H9 (cell line): ENCODE measurements around the gene MAPK8. TPM values are rescaled to one million over a fixed set of nuclear protein-coding genes. Genes with fewer than 3 reads are reported as not detected.

ENCODE experiments used
- DNase-seq: peaks from one replicate; pipeline ENCODE4 v3.0.0-alpha.2; 2017
- H2AFZ ChIP-seq: one replicate; pipeline ENCODE4 v1.6.1; 2013; ENCODE audit warnings: mild to moderate bottlenecking, low read length, control low read depth, moderate library complexity
- H2AK5ac ChIP-seq: 2 replicates; pipeline ENCODE4 v1.6.1; 2013; ENCODE audit warnings: low read length, control low read depth, mixed read lengths; ENCODE audit not compliant: insufficient read length
- H2BK120ac ChIP-seq: one replicate; pipeline ENCODE4 v1.6.1; 2013; ENCODE audit warnings: low read depth, mild to moderate bottlenecking, low read length, control low read depth, inconsistent platforms; ENCODE audit not compliant: poor library complexity, severe bottlenecking
- H2BK12ac ChIP-seq: 2 replicates; pipeline ENCODE4 v1.6.1; 2013; ENCODE audit warnings: low read length, control low read depth, mixed read lengths, low read depth; ENCODE audit not compliant: insufficient read length
- H2BK15ac ChIP-seq: 2 replicates; pipeline ENCODE4 v1.6.1; 2013; ENCODE audit warnings: low read depth, low read length, control low read depth
- H2BK20ac ChIP-seq: one replicate; pipeline ENCODE4 v1.6.1; 2013; ENCODE audit warnings: low read depth, mild to moderate bottlenecking, low read length, control low read depth, inconsistent platforms; ENCODE audit not compliant: poor library complexity, severe bottlenecking
- H2BK5ac ChIP-seq: 2 replicates; pipeline ENCODE4 v1.6.1; 2013; ENCODE audit warnings: low read length, control low read depth, mixed read lengths; ENCODE audit not compliant: insufficient read length
- H3K14ac ChIP-seq: 2 replicates; pipeline ENCODE4 v1.6.1; 2013; ENCODE audit warnings: low read length, control low read depth; ENCODE audit not compliant: insufficient read depth
- H3K18ac ChIP-seq: 2 replicates; pipeline ENCODE4 v1.6.1; 2013; ENCODE audit warnings: low read depth, mild to moderate bottlenecking, mixed read lengths, low read length, control low read depth; ENCODE audit not compliant: insufficient read length
- H3K23ac ChIP-seq: 2 replicates; pipeline ENCODE4 v1.6.1; 2013; ENCODE audit warnings: low read length, control low read depth, mixed read lengths, low read depth; ENCODE audit not compliant: insufficient read length
- H3K23me2 ChIP-seq: 2 replicates; pipeline ENCODE4 v1.6.1; 2013; ENCODE audit warnings: low read depth, mild to moderate bottlenecking, mixed read lengths, low read length, control low read depth; ENCODE audit not compliant: insufficient read length, poor library complexity, severe bottlenecking
- H3K27ac ChIP-seq: 2 replicates; pipeline ENCODE4 v1.5.1; 2013; ENCODE audit warnings: low read length, control low read depth, mixed read lengths, low read depth; ENCODE audit not compliant: insufficient read length
- H3K27me3 ChIP-seq: 2 replicates; pipeline ENCODE4 v1.6.1; 2013; ENCODE audit warnings: low read length, control low read depth, inconsistent platforms; ENCODE audit not compliant: insufficient read depth
- H3K4ac ChIP-seq: 2 replicates; pipeline ENCODE4 v1.6.1; 2013; ENCODE audit warnings: low read depth, mild to moderate bottlenecking, control low read depth, inconsistent platforms, low read length, moderate library complexity
- H3K4me1 ChIP-seq: 2 replicates; pipeline ENCODE4 v1.6.1; 2013; ENCODE audit warnings: low read length, control low read depth, inconsistent platforms; ENCODE audit not compliant: insufficient read depth
- H3K4me2 ChIP-seq: 2 replicates; pipeline ENCODE4 v1.6.1; 2013; ENCODE audit warnings: low read length, control low read depth, mixed read lengths; ENCODE audit not compliant: insufficient read length, insufficient read depth
- H3K56ac ChIP-seq: 2 replicates; pipeline ENCODE4 v1.6.1; 2013; ENCODE audit warnings: low read depth, mild to moderate bottlenecking, mixed read lengths, low read length, control low read depth; ENCODE audit not compliant: insufficient read length
- H3K79me1 ChIP-seq: 2 replicates; pipeline ENCODE4 v1.6.1; 2013; ENCODE audit warnings: low read depth, mild to moderate bottlenecking, moderate library complexity, low read length, control low read depth, inconsistent platforms; ENCODE audit not compliant: insufficient read depth, poor library complexity, severe bottlenecking
- H3K79me2 ChIP-seq: 2 replicates; pipeline ENCODE4 v1.6.1; 2013; ENCODE audit warnings: low read length, control low read depth, inconsistent platforms; ENCODE audit not compliant: insufficient read depth
- H3K9ac ChIP-seq: 2 replicates; pipeline ENCODE4 v1.6.1; 2013; ENCODE audit warnings: low read length, control low read depth, mixed read lengths; ENCODE audit not compliant: insufficient read length; ENCODE audit errors: extremely low read depth
- H3K9me3 ChIP-seq: one replicate; pipeline ENCODE4 v1.6.1; 2013; ENCODE audit warnings: low read depth, low read length, inconsistent platforms; ENCODE audit not compliant: control insufficient read depth
- H3T11ph ChIP-seq: one replicate; pipeline ENCODE4 v1.6.1; 2013; ENCODE audit warnings: mild to moderate bottlenecking, low read length, control low read depth, inconsistent platforms
- H4K20me1 ChIP-seq: one replicate; pipeline ENCODE4 v1.6.1; 2013; ENCODE audit not compliant: control insufficient read depth, insufficient read length, insufficient read depth
- H4K5ac ChIP-seq: 2 replicates; pipeline ENCODE4 v1.6.1; 2013; ENCODE audit warnings: low read depth, mild to moderate bottlenecking, mixed read lengths, low read length, control low read depth; ENCODE audit not compliant: insufficient read length
- H4K8ac ChIP-seq: replicated peaks from 2 replicates; pipeline ENCODE4 v1.6.1; 2013; ENCODE audit warnings: low read length, control low read depth, mixed read lengths, low read depth; ENCODE audit not compliant: insufficient read length
- H4K91ac ChIP-seq: 2 replicates; pipeline ENCODE4 v1.6.1; 2013; ENCODE audit warnings: low read depth, mild to moderate bottlenecking, moderate library complexity, mixed read lengths, low read length, control low read depth; ENCODE audit not compliant: insufficient read length
- H3K27ac Mint-ChIP-seq, 3 experiments: 2 replicates in 2 of 3; 3 replicates in 1 of 3; pipeline ENCODE4 v1.8.0; 2020 to 2021; ENCODE audit warnings: mixed read lengths in 3 of 3, mild to moderate bottlenecking in 1 of 3, moderate library complexity in 1 of 3
- H3K27me3 Mint-ChIP-seq: 2 replicates; pipeline ENCODE4 v1.8.0; 2021; ENCODE audit warnings: low read depth, mild to moderate bottlenecking, moderate library complexity, mixed read lengths
- H3K36me3 Mint-ChIP-seq, 3 experiments: 2 replicates in 2 of 3; 3 replicates in 1 of 3; pipeline ENCODE4 v1.8.0; 2020 to 2021; ENCODE audit warnings: low read depth in 3 of 3, mixed read lengths in 3 of 3; ENCODE audit not compliant: insufficient read depth in 1 of 3
- H3K4me1 Mint-ChIP-seq, 2 experiments: 2 replicates each; pipeline ENCODE4 v1.8.0; 2020; ENCODE audit warnings: mixed read lengths in 2 of 2
- H3K4me3 Mint-ChIP-seq, 2 experiments: 2 replicates in 1 of 2; 3 replicates in 1 of 2; pipeline ENCODE4 v1.8.0; 2020 to 2021; ENCODE audit warnings: mild to moderate bottlenecking in 2 of 2, mixed read lengths in 2 of 2, moderate library complexity in 1 of 2
- H3K9me3 Mint-ChIP-seq, 2 experiments: 2 replicates in 1 of 2; 3 replicates in 1 of 2; pipeline ENCODE4 v1.8.0; 2020; ENCODE audit warnings: mild to moderate bottlenecking in 2 of 2, mixed read lengths in 2 of 2, moderate library complexity in 1 of 2
- CTCF ChIP-seq: fragments of 200-600 bp; sonication (generic); conservative IDR thresholded peaks from 3 replicates; pipeline ENCODE4 v1.8.0; 2021; ENCODE audit warnings: antibody characterized with exemption, mild to moderate bottlenecking
- WGBS: extraction: QIAGEN DNeasy Blood & Tissue Kit; methylation state at CpG from one replicate; pipeline ENCODE4 v1.1.7; 2013; ENCODE audit warnings: missing lambda C conversion rate, low lambda C conversion rate, mixed read lengths; ENCODE audit not compliant: insufficient read length; ENCODE audit errors: extremely low coverage; 5-methylcytosine and 5-hydroxymethylcytosine counted together
- total RNA-seq: library from RNA; stranded (reverse); gene quantifications from 2 replicates; pipeline ENCODE4 v1.2.1, GENCODE V29; 2021

The MAPK8 gene
- total RNA-seq, 1 experiment from 2014 or later: 52.0 TPM

DNA sequence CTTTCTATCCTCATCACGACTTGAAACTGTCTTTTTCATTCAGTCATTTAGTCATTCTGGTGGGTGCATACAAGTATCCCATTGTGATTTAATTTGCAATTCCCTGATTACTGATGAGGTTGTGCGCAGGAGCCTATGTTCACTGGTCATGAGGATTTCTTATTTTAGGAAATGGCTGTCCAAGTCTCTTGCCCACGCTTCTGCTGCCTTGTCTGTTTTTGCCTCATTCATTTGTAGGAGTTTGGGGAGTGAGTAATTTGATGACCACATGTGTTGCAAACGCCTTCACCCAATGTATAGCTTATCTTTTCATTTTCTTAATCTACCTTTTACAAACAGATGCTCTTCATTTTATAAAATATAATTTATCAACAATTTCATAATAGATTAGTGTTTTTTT is 171.1 kb downstream of the MAPK8 start:
- no peaks in the 10 kb centered on the region for H3K79me2 ChIP-seq
- no peak overlapping the region for H2BK15ac ChIP-seq
- TF ChIP-seq CTCF: no peak
- no peak overlapping the region for H3K4me3 Mint-ChIP-seq
- H3K23me2 ChIP-seq: no peaks in the 10 kb centered on the region
- no peak overlapping the region for H4K91ac ChIP-seq
- peaks cover 15 to 31% of the 10 kb centered on the region in 2 experiments for H3K4me1 Mint-ChIP-seq
- no peak overlapping the region for H3K27ac Mint-ChIP-seq
- H3K4ac ChIP-seq: no peak overlapping the region
- no peak overlapping the region for H3K18ac ChIP-seq
- H4K20me1 ChIP-seq: no peaks in the 10 kb centered on the region
- H3K36me3 Mint-ChIP-seq: peaks cover 7 to 13% (median 8%) of the 10 kb centered on the region in 3 experiments; a peak in 5 of 7 replicates
- H3K27me3 ChIP-seq: no peaks in the 10 kb centered on the region
- no peaks in the 10 kb centered on the region; the same call in none of the 2 replicates for H3K27me3 Mint-ChIP-seq
- H3K14ac ChIP-seq: no peak overlapping the region
- no peak overlapping the region for H3K56ac ChIP-seq
- H3K9me3 Mint-ChIP-seq: peaks cover 0 to 4% of the 10 kb centered on the region in 2 experiments; a peak in 2 of 5 replicates
- H2AK5ac ChIP-seq: no peak overlapping the region
- H2BK20ac ChIP-seq: no peak overlapping the region
- H4K5ac ChIP-seq: no peak overlapping the region
- no peak overlapping the region for H3K27ac ChIP-seq
- H3K9me3 ChIP-seq: no peaks in the 10 kb centered on the region
- H3K23ac ChIP-seq: no peak overlapping the region
- H3K4me2 ChIP-seq: no peak overlapping the region
- H2BK12ac ChIP-seq: no peak overlapping the region
- H2AFZ ChIP-seq: no peak overlapping the region
- no peak overlapping the region for H3K9ac ChIP-seq
- no peak overlapping the region for H2BK120ac ChIP-seq
- no peak overlapping the region for H2BK5ac ChIP-seq
- H4K8ac ChIP-seq: no peak overlapping the region
- no peaks in the 10 kb centered on the region; the same call in 1 of the 2 replicates for H3K4me1 ChIP-seq
- H3T11ph ChIP-seq: no peak overlapping the region
- no peak for DNase-seq
- no CpG with 5 or more reads among the region's 4 CpGs for WGBS
- no peaks in the 10 kb centered on the region for H3K79me1 ChIP-seq
